Karpas-422 (cell line): ENCODE measurements around the gene EFCAB8. TPM values are rescaled to one million over a fixed set of nuclear protein-coding genes. Genes with fewer than 3 reads are reported as not detected.

Experiments used
- DNase-seq: peaks from one replicate; pipeline ENCODE4 v3.0.0-alpha.2; 2015
- H2AFZ ChIP-seq: fragments of 200-600 bp; sonication (generic); 2 replicates; pipeline ENCODE4 v1.6.1; 2014; ENCODE audit warnings: antibody characterized with exemption, low read length, mixed read lengths
- H3K27ac ChIP-seq: fragments of 200-600 bp; sonication (generic); 2 replicates; pipeline ENCODE4 v1.5.1; 2014; ENCODE audit warnings: mild to moderate bottlenecking, low read length, moderate library complexity
- H3K27me3 ChIP-seq: fragments of 200-600 bp; sonication (generic); 2 replicates; pipeline ENCODE4 v1.6.1; 2014; ENCODE audit warnings: low read length, mixed read lengths
- H3K36me3 ChIP-seq: fragments of 200-600 bp; sonication (generic); 2 replicates; pipeline ENCODE4 v1.6.1; 2014; ENCODE audit warnings: low read length, mixed read lengths; ENCODE audit not compliant: insufficient read depth
- H3K4me1 ChIP-seq: fragments of 200-600 bp; sonication (generic); 2 replicates; pipeline ENCODE4 v1.6.1; 2014; ENCODE audit warnings: mild to moderate bottlenecking, low read length, mixed read lengths
- H3K4me2 ChIP-seq: fragments of 200-600 bp; sonication (generic); 2 replicates; pipeline ENCODE4 v1.6.1; 2014; ENCODE audit warnings: low read length, low read depth, mild to moderate bottlenecking; ENCODE audit not compliant: poor library complexity, severe bottlenecking
- H3K4me3 ChIP-seq: fragments of 200-600 bp; sonication (generic); 2 replicates; pipeline ENCODE4 v1.5.1; 2014; ENCODE audit warnings: mild to moderate bottlenecking, antibody characterized with exemption, low read length, mixed read lengths
- H3K79me2 ChIP-seq: fragments of 200-600 bp; sonication (generic); 2 replicates; pipeline ENCODE4 v1.6.1; 2014; ENCODE audit warnings: mild to moderate bottlenecking, low read length, mixed read lengths
- H3K9ac ChIP-seq: fragments of 200-600 bp; sonication (generic); 2 replicates; pipeline ENCODE4 v1.6.0; 2014; ENCODE audit warnings: low read length
- H3K9me2 ChIP-seq: fragments of 200-600 bp; sonication (generic), shearing (Covaris generic); replicated peaks from 2 replicates; pipeline ENCODE4 v1.6.0; 2014; ENCODE audit warnings: mild to moderate bottlenecking, low read length, moderate library complexity; ENCODE audit not compliant: insufficient read depth
- H3K9me3 ChIP-seq: fragments of 300-700, 200-600 bp; sonication (generic); 2 replicates; pipeline ENCODE4 v1.6.1; 2014; ENCODE audit warnings: low read length, mixed read lengths
- H4K20me1 ChIP-seq: fragments of 200-600 bp; sonication (generic); 2 replicates; pipeline ENCODE4 v1.6.1; 2014; ENCODE audit warnings: mild to moderate bottlenecking, antibody characterized with exemption, low read length, low read depth; ENCODE audit not compliant: insufficient read depth
- total RNA-seq: library from RNA; depleted of rRNA; stranded (reverse); fragments of >200 nt; shearing (Covaris generic); gene quantifications from 2 replicates; pipeline ENCODE4 v1.2.3, GENCODE V29; 2014; ENCODE audit warnings: low replicate concordance

EFCAB8 gene
- total RNA-seq, 1 experiment from 2014 or later: 1.2 TPM

- Histone ChIP-seq H3K4me3 (no peak overlapping the region), H3K79me2 (no peaks in the 10 kb centered on the region), H3K9me3 (peaks cover 4% of the 10 kb centered on the region; the same call in 1 of the 2 replicates), H3K27me3 (no peaks in the 10 kb centered on the region), H3K27ac (no peak overlapping the region), H3K4me1 (no peaks in the 10 kb centered on the region), H3K4me2 (no peak overlapping the region), H4K20me1 (no peaks in the 10 kb centered on the region), H2AFZ (no peak overlapping the region), H3K9me2 (no peaks in the 10 kb centered on the region), H3K36me3 (no peaks in the 10 kb centered on the region), H3K9ac (no peak overlapping the region)
- peak; percentile 77 for DNase-seq
These were observed 146.4 kb downstream of the EFCAB8 start for GRCh38 chr20:33005132-33005566.

GRCh38 chr20:33005908-33006775, 147.4 kb downstream of the EFCAB8 start:
- DNase-seq: no peak
- Histone ChIP-seq H2AFZ (no peak overlapping the region), H3K27ac (no peak overlapping the region), H3K9me3 (peaks cover 4% of the 10 kb centered on the region; the same call in 1 of the 2 replicates), H3K27me3 (no peaks in the 10 kb centered on the region), H3K9me2 (no peaks in the 10 kb centered on the region), H3K4me3 (no peak overlapping the region), H3K36me3 (no peaks in the 10 kb centered on the region), H3K79me2 (no peaks in the 10 kb centered on the region), H3K9ac (no peak overlapping the region), H3K4me1 (no peaks in the 10 kb centered on the region), H3K4me2 (no peak overlapping the region), H4K20me1 (no peaks in the 10 kb centered on the region)

- Histone ChIP-seq H3K4me2 (no peak overlapping the region), H3K36me3 (no peaks in the 10 kb centered on the region), H3K27ac (no peak overlapping the region), H4K20me1 (no peaks in the 10 kb centered on the region), H3K79me2 (no peaks in the 10 kb centered on the region), H3K9ac (no peak overlapping the region), H2AFZ (no peak overlapping the region), H3K4me3 (no peak overlapping the region), H3K9me2 (no peaks in the 10 kb centered on the region), H3K4me1 (no peaks in the 10 kb centered on the region), H3K9me3 (peaks cover 4% of the 10 kb centered on the region; the same call in 1 of the 2 replicates), H3K27me3 (no peaks in the 10 kb centered on the region)
- no peak for DNase-seq
These were observed 148.2 kb downstream of the EFCAB8 start for GRCh38 chr20:33006776-33007375.

- Histone ChIP-seq H3K9me2 (no peaks in the 10 kb centered on the region), H3K4me3 (no peak within 1 kb of the TSS), H3K9me3 (peaks cover 4% of the 10 kb centered on the region; the same call in 1 of the 2 replicates), H3K36me3 (no peaks in the 10 kb centered on the region), H2AFZ (no peak within 1 kb of the TSS), H3K4me1 (no peaks in the 10 kb centered on the region), H3K4me2 (no peak within 1 kb of the TSS), H4K20me1 (no peaks in the 10 kb centered on the region), H3K27me3 (no peaks in the 10 kb centered on the region), H3K79me2 (no peaks in the 10 kb centered on the region), H3K9ac (no peak within 1 kb of the TSS), H3K27ac (no peak within 1 kb of the TSS)
- DNase-seq: no peak
These were observed 148.9 kb downstream of the EFCAB8 start, which contains the start of gene BPIFB2 for GRCh38 chr20:33007376-33008335. TSS of gene BPIFB2 (plus strand) at chr20:33007704. CDS start at chr20:33008575, 871 bp downstream.

GRCh38 chr20:33008336-33009213, 149.9 kb downstream of the EFCAB8 start:
- H3K36me3 ChIP-seq: no peaks in the 10 kb centered on the region
- H3K4me1 ChIP-seq: no peaks in the 10 kb centered on the region
- H3K9ac ChIP-seq: no peak overlapping the region
- no peaks in the 10 kb centered on the region for H3K79me2 ChIP-seq
- H3K9me2 ChIP-seq: no peaks in the 10 kb centered on the region
- no peak overlapping the region for H3K4me2 ChIP-seq
- H3K27ac ChIP-seq: no peak overlapping the region
- no peak for DNase-seq
- H3K27me3 ChIP-seq: no peaks in the 10 kb centered on the region
- H3K9me3 ChIP-seq: peaks cover 4% of the 10 kb centered on the region; the same call in 1 of the 2 replicates
- no peak overlapping the region for H3K4me3 ChIP-seq
- H2AFZ ChIP-seq: no peak overlapping the region
- H4K20me1 ChIP-seq: no peaks in the 10 kb centered on the region

GRCh38 chr20:33009214-33010132, 150.8 kb downstream of the EFCAB8 start:
- no peak overlapping the region for H2AFZ ChIP-seq

More at GRCh38 chr20:33009214-33010132, 150.8 kb downstream of the EFCAB8 start:
- Histone ChIP-seq H3K27me3 (no peaks in the 10 kb centered on the region), H3K4me1 (no peaks in the 10 kb centered on the region), H3K27ac (no peak overlapping the region), H3K79me2 (no peaks in the 10 kb centered on the region), H3K36me3 (no peaks in the 10 kb centered on the region), H3K4me2 (no peak overlapping the region), H3K4me3 (no peak overlapping the region), H3K9me2 (no peaks in the 10 kb centered on the region), H3K9me3 (peaks cover 4% of the 10 kb centered on the region; the same call in 1 of the 2 replicates), H3K9ac (no peak overlapping the region), H4K20me1 (no peaks in the 10 kb centered on the region)
- no peak for DNase-seq
